ENCODE data around the gene HBEGF. TPM values are rescaled to one million over a fixed set of nuclear protein-coding genes. Genes with fewer than 3 reads are reported as not detected.

HBEGF gene
- total and polyA plus RNA-seq, 10 of the 15 experiments (the other 5 are each of a cell fraction or from before 2014, with no cell fraction given) = 0.87 to 3.1 (median 2.1) TPM

- Histone ChIP-seq H3K4me2 (ENCODE audit: control insufficient read depth, insufficient read depth) (peak overlapping the region; percentile 99), H4K20me1 (ENCODE audit: control insufficient read depth, insufficient read depth) (no peaks in the 10 kb centered on the region), H3K4me1 (ENCODE audit: control insufficient read depth, insufficient read depth, low read length) (peaks cover 32% of the 10 kb centered on the region), H3K27me3 (replicated peaks in 1 of 2; ENCODE audit: control insufficient read depth in 2 of 2, insufficient read depth in 2 of 2, low read length in 1 of 2) (no peaks in the 10 kb centered on the region; a peak in 1 of 4 replicates), H3K9ac (ENCODE audit: control insufficient read depth, insufficient read depth, low read length) (no peak overlapping the region), H3K27ac (ENCODE audit: control insufficient read depth, insufficient read depth) (no peak overlapping the region), H2AFZ (ENCODE audit: control insufficient read depth, low read depth, low read length) (peak overlapping the region; percentile 75), H3K4me3 (peak overlapping the region; percentile 66; the same call in 1 of the 2 replicates), H3K9me3 (replicated peaks; ENCODE audit: control insufficient read depth, insufficient read depth, low read length) (no peaks in the 10 kb centered on the region), H3K36me3 (ENCODE audit: control insufficient read depth in 2 of 2, insufficient read depth in 2 of 2, low read length in 1 of 2) (no peaks in the 10 kb centered on the region), H3K79me2 (ENCODE audit: control insufficient read depth, insufficient read depth, low read length) (peaks cover 3% of the 10 kb centered on the region)
- CTCF ChIA-PET = interaction anchor here (0.8 to 16.9 kb wide), 23 partner anchors 8 to 365 kb away, joined by 3 to 774 read pairs (median 5); partner anchors contain the start of genes ANKHD1, PFDN1 and SLC4A9
- FAIRE-seq (no peak), ATAC-seq (peak; percentile 23), DNase-seq (ENCODE audit: low read depth, low spot score) (no peak)
- TF ChIP-seq PAX8 (IDR thresholded peaks at IDR 0.05) (no peak), CHD4 (IDR thresholded peaks at IDR 0.05) (no peak), CTCF (IDR thresholded peaks at IDR 0.05 in 2 of 3, conservative IDR thresholded peaks at IDR 0.05 in 1 of 3; ENCODE audit: control insufficient read depth in 2 of 3, extremely low read depth in 1 of 3, insufficient read depth in 1 of 3, low read depth in 3 of 3, low read length in 3 of 3) (0 out of 6 replicates have a peak, but pooled peaks of 1 of the 3 experiments have one; percentile 4), ZNF207 (IDR thresholded peaks at IDR 0.05; ENCODE audit: borderline replicate concordance) (no peak), EGR1 (IDR thresholded peaks at IDR 0.05; ENCODE audit: borderline replicate concordance in 1 of 2, low read depth in 2 of 2, low read length in 2 of 2) (no peak), CREB1 (IDR thresholded peaks at IDR 0.05; ENCODE audit: low read depth) (no peak), SUZ12 (IDR thresholded peaks at IDR 0.05; ENCODE audit: unreplicated experiment) (no peak)
- intact Hi-C loops (cut with micrococcal nuclease; ENCODE audit: unreplicated experiment) (loop anchor here (5.0 kb wide), 1 partner anchor 44 kb away; the partner anchor contains the start of gene PFDN1), in situ Hi-C loops (cut with MboI) (no loop called here)
- SMC1A ChIA-PET (ENCODE audit: uncharacterized antibody, unreplicated experiment) = interaction anchor here (0.6 to 12.2 kb wide), 14 partner anchors 9 to 373 kb away, joined by 3 to 345 read pairs (median 3); no protein-coding TSS in a partner anchor
- WGBS (ENCODE audit: insufficient coverage, insufficient replicate concordance, low lambda C conversion rate, missing lambda C conversion rate) = 40% methylated on average over 30 of the region's 35 CpGs
- RAD21 ChIA-PET (ENCODE audit: unreplicated experiment) = interaction anchor here (0.9 to 9.2 kb wide), 13 partner anchors 10 to 201 kb away, joined by 3 to 131 read pairs (median 4); partner anchors contain the start of gene EIF4EBP3
- POLR2A ChIA-PET = interaction anchor here (1.1 to 1.9 kb wide), 8 partner anchors 10 to 106 kb away, joined by 3 to 8 read pairs (median 6); partner anchors contain the start of gene PFDN1
- no TSS peak for BruUV-seq (replicated peaks)
These were observed 470 bp downstream of the HBEGF start for GRCh38 chr5:140345919-140346347.

Data from GM12878 (cell line).